Activated T-cell treated with anti-CD3 and anti-CD28 coated beads, Interleukin-2, amount 50 U/mL, for 72 hours (primary cell): ENCODE measurements around the gene FOXP1. TPM values are rescaled to one million over a fixed set of nuclear protein-coding genes. Genes with fewer than 3 reads are reported as not detected.

ENCODE experiments used
- ATAC-seq, 2 donors: fragments of 150-1000 bp; cut with Tn5 transposase; replicated peaks in 1 of 2; 2 replicates each; pipeline ENCODE4 v1.10.0; 2021; ENCODE audit warnings: moderate library complexity in 2 of 2, mild to moderate bottlenecking in 1 of 2
- DNase-seq, 2 donors: peaks; one replicate each; pipeline ENCODE4 v3.0.0; 2021 to 2022; ENCODE audit warnings: mixed read lengths in 1 of 2
- H3K27ac Mint-ChIP-seq: one replicate; pipeline ENCODE4 v1.8.0; 2022; ENCODE audit warnings: mild to moderate bottlenecking, moderate library complexity, mixed read lengths
- H3K27me3 Mint-ChIP-seq: one replicate; pipeline ENCODE4 v1.8.0; 2022; ENCODE audit warnings: low read depth, mixed read lengths
- H3K36me3 Mint-ChIP-seq, 2 donors: one replicate each; pipeline ENCODE4 v1.8.0; 2022; ENCODE audit warnings: mixed read lengths in 2 of 2, mild to moderate bottlenecking in 1 of 2; ENCODE audit not compliant: insufficient read depth in 2 of 2
- H3K4me1 Mint-ChIP-seq: one replicate; pipeline ENCODE4 v1.8.0; 2022; ENCODE audit warnings: low read depth, mixed read lengths
- H3K4me3 Mint-ChIP-seq, 2 donors: one replicate each; pipeline ENCODE4 v1.8.0; 2022; ENCODE audit warnings: mild to moderate bottlenecking in 2 of 2, mixed read lengths in 2 of 2, moderate library complexity in 2 of 2
- H3K9me3 Mint-ChIP-seq, 2 donors: one replicate each; pipeline ENCODE4 v1.8.0; 2022; ENCODE audit warnings: mixed read lengths in 2 of 2
- total RNA-seq, 2 donors: library from RNA; stranded (reverse); gene quantifications; one replicate each; pipeline ENCODE4 v1.2.3, GENCODE V29; 2022

The FOXP1 gene
- total RNA-seq, 2 donors from 2014 or later: 124 to 156 TPM

- Mint-ChIP-seq H3K4me3 (peak overlapping the region in 1 of 2 donors; percentile 50), H3K4me1 (peaks cover 51% of the 10 kb centered on the region), H3K27me3 (no peaks in the 10 kb centered on the region), H3K9me3 (no peaks in the 10 kb centered on the region), H3K36me3 (peaks cover 9 to 15% of the 10 kb centered on the region in 2 donors), H3K27ac (peak overlapping the region; percentile 72)
- ATAC-seq (no peak), DNase-seq (no peak)
Measured at GRCh38 chr3:71002298-71002697, 581.2 kb downstream of the FOXP1 start.

- Mint-ChIP-seq H3K36me3 (peaks cover 11 to 23% of the 10 kb centered on the region in 2 donors), H3K27me3 (no peaks in the 10 kb centered on the region), H3K9me3 (no peaks in the 10 kb centered on the region), H3K27ac (peak overlapping the region; percentile 72), H3K4me3 (peak overlapping the region in 1 of 2 donors; percentile 50), H3K4me1 (peaks cover 48% of the 10 kb centered on the region)
- DNase-seq (no peak), ATAC-seq (peak in 1 of 2 donors; percentile 53)
Measured at GRCh38 chr3:71001303-71001830, 582.2 kb downstream of the FOXP1 start.

GRCh38 chr3:71000483-71000882 lies 583.0 kb downstream of the FOXP1 start:
- no peaks in the 10 kb centered on the region for H3K27me3 Mint-ChIP-seq
- peaks cover 11 to 27% of the 10 kb centered on the region in 2 donors for H3K36me3 Mint-ChIP-seq
- peak overlapping the region; percentile 4 for H3K27ac Mint-ChIP-seq
- peaks cover 45% of the 10 kb centered on the region for H3K4me1 Mint-ChIP-seq
- H3K9me3 Mint-ChIP-seq: no peaks in the 10 kb centered on the region
- DNase-seq (no peak), ATAC-seq (no peak)
- no peak overlapping the region for H3K4me3 Mint-ChIP-seq

GRCh38 chr3:70999730-71000129 lies 583.8 kb downstream of the FOXP1 start:
- Mint-ChIP-seq H3K27ac (no peak overlapping the region), H3K36me3 (peaks cover 11 to 26% of the 10 kb centered on the region in 2 donors), H3K4me1 (peaks cover 42% of the 10 kb centered on the region), H3K27me3 (no peaks in the 10 kb centered on the region), H3K4me3 (peak overlapping the region in 1 of 2 donors; percentile 22), H3K9me3 (no peaks in the 10 kb centered on the region)
- ATAC-seq (peak in 1 of 2 donors; percentile 38), DNase-seq (no peak)

DNA sequence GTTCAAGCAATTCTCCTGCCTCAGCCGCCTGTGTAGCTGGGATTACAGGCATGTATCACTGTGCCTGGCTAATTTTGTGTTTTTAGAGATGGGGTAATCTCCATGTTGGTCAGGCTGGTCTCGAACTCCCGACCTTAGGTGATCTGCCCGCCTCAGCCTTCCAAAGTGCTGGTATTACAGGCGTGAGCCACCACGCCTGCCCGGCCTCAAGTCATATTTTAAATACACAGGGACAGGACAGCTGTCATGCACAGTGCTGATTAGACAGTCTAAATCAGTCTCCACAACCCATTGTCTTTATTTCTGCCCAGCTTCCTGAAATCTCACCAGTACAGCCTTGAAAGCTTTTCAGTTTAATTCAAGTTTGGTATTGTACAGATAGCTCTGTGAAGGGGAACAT lies 587.4 kb downstream of the FOXP1 start:
- Mint-ChIP-seq H3K4me3 (no peak overlapping the region), H3K27me3 (no peaks in the 10 kb centered on the region), H3K36me3 (peaks cover 14 to 47% of the 10 kb centered on the region in 2 donors), H3K9me3 (no peaks in the 10 kb centered on the region), H3K4me1 (peaks cover 44% of the 10 kb centered on the region), H3K27ac (no peak overlapping the region)
- DNase-seq (no peak), ATAC-seq (no peak)

GRCh38 chr3:70994644-70995043 lies 588.9 kb downstream of the FOXP1 start:
- no peaks in the 10 kb centered on the region for H3K27me3 Mint-ChIP-seq
- H3K9me3 Mint-ChIP-seq: no peaks in the 10 kb centered on the region
- peak overlapping the region; percentile 94 for H3K27ac Mint-ChIP-seq
- DNase-seq: no peak
- ATAC-seq: no peak
- peaks cover 46% of the 10 kb centered on the region for H3K4me1 Mint-ChIP-seq
- H3K4me3 Mint-ChIP-seq: no peak overlapping the region
- H3K36me3 Mint-ChIP-seq: peaks cover 12 to 47% of the 10 kb centered on the region in 2 donors

DNA sequence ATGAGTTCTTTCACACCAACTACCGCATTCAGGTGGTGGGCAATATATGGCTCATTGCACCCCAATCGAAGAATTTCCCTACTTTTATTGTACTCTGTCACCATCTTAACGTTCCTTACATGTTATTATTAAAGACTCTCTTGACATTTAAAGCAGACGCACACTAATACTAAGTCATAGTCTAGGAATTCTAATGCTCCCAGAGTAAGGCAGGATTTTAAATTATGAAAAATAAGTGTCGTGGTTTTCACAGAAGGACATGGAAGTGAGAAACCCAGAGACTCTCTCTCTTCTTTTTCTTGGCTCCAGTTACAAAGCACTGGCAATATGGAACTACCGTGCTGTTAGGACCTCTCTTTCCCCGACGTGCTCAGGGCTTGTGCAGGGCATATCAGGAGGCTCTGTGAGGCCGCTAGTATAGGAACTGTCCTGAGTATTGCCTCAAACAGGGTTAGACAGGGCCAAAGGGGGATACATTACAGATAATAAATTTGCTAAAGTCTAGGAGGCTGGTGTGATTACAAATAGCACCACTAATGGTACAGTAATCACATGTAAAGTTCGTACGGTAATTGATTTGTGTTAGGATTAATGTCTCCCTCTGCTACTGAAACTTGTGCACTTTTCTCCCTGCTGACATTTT lies 590.8 kb downstream of the FOXP1 start:
- no peak overlapping the region for H3K27ac Mint-ChIP-seq
- no peak for DNase-seq

GRCh38 chr3:70992131-70992530 lies 591.4 kb downstream of the FOXP1 start:
- H3K4me3 Mint-ChIP-seq: no peak overlapping the region
- peaks cover 14 to 51% of the 10 kb centered on the region in 2 donors for H3K36me3 Mint-ChIP-seq
- H3K27me3 Mint-ChIP-seq: no peaks in the 10 kb centered on the region
- H3K27ac Mint-ChIP-seq: peak overlapping the region; percentile 66
- DNase-seq: no peak
- H3K9me3 Mint-ChIP-seq: no peaks in the 10 kb centered on the region
- no peak for ATAC-seq
- H3K4me1 Mint-ChIP-seq: peaks cover 49% of the 10 kb centered on the region

More for the DNA sequence above, 590.8 kb downstream of the FOXP1 start:
- Mint-ChIP-seq H3K4me1 (peaks cover 49% of the 10 kb centered on the region), H3K9me3 (no peaks in the 10 kb centered on the region), H3K27me3 (no peaks in the 10 kb centered on the region), H3K36me3 (peaks cover 12 to 47% of the 10 kb centered on the region in 2 donors), H3K4me3 (no peak overlapping the region)
- ATAC-seq: no peak

DNA sequence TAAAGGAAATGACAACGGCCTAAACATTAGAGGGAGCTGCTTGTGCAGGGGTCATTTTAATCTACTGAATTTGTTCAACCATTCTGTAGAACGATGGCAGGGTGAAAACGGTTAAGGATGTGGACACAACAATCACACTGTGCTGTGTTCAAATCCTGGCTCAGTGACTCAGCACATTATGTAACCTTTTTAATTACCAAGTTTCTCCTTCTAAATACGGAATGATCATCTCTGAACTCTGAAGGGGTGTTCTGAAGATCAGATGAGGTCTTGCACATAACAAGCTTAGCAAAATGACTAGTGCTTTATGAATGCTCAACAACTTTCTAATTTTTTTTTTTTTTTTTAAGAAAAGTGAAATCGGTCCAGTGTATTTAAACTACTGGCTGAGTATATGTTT lies 592.8 kb downstream of the FOXP1 start:
- H3K27ac Mint-ChIP-seq: peak overlapping the region; percentile 94
- H3K27me3 Mint-ChIP-seq: no peaks in the 10 kb centered on the region
- peaks cover 17 to 55% of the 10 kb centered on the region in 2 donors for H3K36me3 Mint-ChIP-seq
- DNase-seq (no peak), ATAC-seq (peak in 1 of 2 donors; percentile 73)
- H3K4me1 Mint-ChIP-seq: peaks cover 53% of the 10 kb centered on the region
- H3K4me3 Mint-ChIP-seq: peak overlapping the region in 1 of 2 donors; percentile 70
- H3K9me3 Mint-ChIP-seq: no peaks in the 10 kb centered on the region

GRCh38 chr3:70990185-70990584 lies 593.3 kb downstream of the FOXP1 start:
- Mint-ChIP-seq H3K4me1 (peaks cover 54% of the 10 kb centered on the region), H3K9me3 (no peaks in the 10 kb centered on the region), H3K27ac (peak overlapping the region; percentile 94), H3K4me3 (peak overlapping the region; percentile 7 to 70), H3K27me3 (no peaks in the 10 kb centered on the region), H3K36me3 (peaks cover 18 to 55% of the 10 kb centered on the region in 2 donors)
- no peak for ATAC-seq
- no peak for DNase-seq

DNA sequence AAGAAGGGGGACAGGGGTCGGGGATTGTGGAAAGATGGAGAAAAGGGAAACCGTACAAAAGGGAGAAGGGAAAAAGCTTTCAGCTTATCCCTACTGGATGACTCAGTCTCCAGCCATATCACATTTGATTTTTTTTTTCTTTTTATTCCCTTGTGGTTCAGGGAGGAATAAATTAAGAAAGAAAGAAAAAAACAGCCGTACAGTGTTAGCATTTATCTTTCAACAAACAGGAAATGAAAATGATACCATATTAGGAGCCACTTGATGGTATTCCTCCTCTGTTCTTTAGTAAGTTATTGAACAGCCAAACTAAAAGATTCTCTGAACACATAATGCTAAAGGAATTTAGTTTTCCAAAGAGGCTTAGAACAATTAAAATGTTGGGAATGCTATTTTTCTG lies 594.4 kb downstream of the FOXP1 start:
- no peak for DNase-seq
- no peaks in the 10 kb centered on the region for H3K27me3 Mint-ChIP-seq
- H3K27ac Mint-ChIP-seq: no peak overlapping the region

GRCh38 chr3:70988111-70988510 lies 595.4 kb downstream of the FOXP1 start:
- H3K4me3 Mint-ChIP-seq: no peak overlapping the region
- peaks cover 25 to 54% of the 10 kb centered on the region in 2 donors for H3K36me3 Mint-ChIP-seq
- ATAC-seq (no peak), DNase-seq (no peak)
- H3K27me3 Mint-ChIP-seq: no peaks in the 10 kb centered on the region
- H3K27ac Mint-ChIP-seq: peak overlapping the region; percentile 94
- H3K9me3 Mint-ChIP-seq: no peaks in the 10 kb centered on the region
- H3K4me1 Mint-ChIP-seq: peaks cover 67% of the 10 kb centered on the region

More for the DNA sequence above, 594.4 kb downstream of the FOXP1 start:
- H3K36me3 Mint-ChIP-seq: peaks cover 24 to 61% of the 10 kb centered on the region in 2 donors
- H3K4me1 Mint-ChIP-seq: peaks cover 60% of the 10 kb centered on the region
- no peak for ATAC-seq
- H3K4me3 Mint-ChIP-seq: no peak overlapping the region
- H3K9me3 Mint-ChIP-seq: no peaks in the 10 kb centered on the region

GRCh38 chr3:70985572-70985971 lies 598.0 kb downstream of the FOXP1 start:
- Mint-ChIP-seq H3K4me1 (peaks cover 68% of the 10 kb centered on the region), H3K27ac (peak overlapping the region; percentile 74)

More at GRCh38 chr3:70985572-70985971, 598.0 kb downstream of the FOXP1 start:
- H3K27me3 Mint-ChIP-seq: no peaks in the 10 kb centered on the region
- no peak overlapping the region for H3K4me3 Mint-ChIP-seq
- DNase-seq (no peak), ATAC-seq (no peak)
- H3K9me3 Mint-ChIP-seq: no peaks in the 10 kb centered on the region
- H3K36me3 Mint-ChIP-seq: peaks cover 29 to 65% of the 10 kb centered on the region in 2 donors
